ENCODE measurements around the gene COL23A1. TPM values are rescaled to one million over a fixed set of nuclear protein-coding genes. Genes with fewer than 3 reads are reported as not detected.

The COL23A1 gene
- total RNA-seq, 1 experiment from 2014 or later = not detected

DNA sequence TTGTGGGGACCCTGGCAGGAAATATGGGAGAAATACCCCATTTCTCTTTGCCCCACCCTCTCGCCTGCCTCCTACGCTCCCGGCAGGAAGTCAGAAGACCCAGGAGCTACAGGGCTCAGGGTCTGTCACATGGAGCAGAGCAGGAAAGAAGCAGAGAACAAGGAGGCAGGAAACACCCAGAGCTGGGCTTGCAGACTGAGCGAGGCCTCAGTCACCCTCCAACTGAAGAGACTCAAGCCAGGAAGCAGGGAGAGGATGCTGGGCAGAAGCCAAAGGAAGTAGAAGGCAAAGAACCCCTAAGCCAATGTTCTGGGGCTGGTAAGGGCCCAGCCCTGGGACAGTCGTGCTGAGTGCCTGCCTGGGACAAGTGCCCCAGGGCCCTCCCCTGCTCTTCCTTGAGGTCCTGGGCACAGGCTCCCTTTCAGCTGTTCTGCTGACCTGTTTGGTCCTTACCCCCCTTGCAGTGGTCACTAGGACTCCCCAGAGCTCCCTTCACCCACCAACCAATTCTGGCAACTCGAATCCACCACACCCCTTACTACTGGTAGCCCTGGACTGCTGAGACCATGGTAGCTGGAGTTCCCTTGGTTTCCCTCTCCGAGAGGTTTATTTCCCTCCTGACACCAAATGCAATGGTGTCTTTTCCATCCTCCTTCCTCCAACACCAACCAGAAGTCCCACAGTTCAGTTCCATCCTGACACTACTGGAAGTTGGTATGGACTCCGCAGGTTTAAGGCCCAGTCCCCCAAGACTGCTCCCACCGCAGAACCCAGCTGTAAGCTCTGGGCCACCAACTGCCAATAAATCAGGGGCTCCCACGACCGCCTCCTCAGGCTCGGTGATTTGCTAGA, 157.5 kb downstream of the COL23A1 start:
- Histone ChIP-seq H3K4me1 (ENCODE audit: insufficient read depth, low read length) (no peaks in the 10 kb centered on the region), H3K4me3 (ENCODE audit: low read length) (no peak overlapping the region), H3K27ac (ENCODE audit: low read length) (no peak overlapping the region), H3K9me3 (ENCODE audit: low read length) (no peaks in the 10 kb centered on the region), H3K36me3 (ENCODE audit: low read depth, low read length) (no peaks in the 10 kb centered on the region), H3K79me2 (ENCODE audit: low read length) (no peaks in the 10 kb centered on the region), H3F3A (ENCODE audit: low read length, unreplicated experiment) (no peaks in the 10 kb centered on the region), H3K27me3 (ENCODE audit: low read length) (peaks cover 56% of the 10 kb centered on the region), H3K9ac (ENCODE audit: low read length) (no peak overlapping the region), H4K20me1 (ENCODE audit: low read length) (no peaks in the 10 kb centered on the region), H3K9me2 (replicated peaks; ENCODE audit: low read length) (no peaks in the 10 kb centered on the region), H3K4me2 (ENCODE audit: low read length) (no peak overlapping the region), H2AFZ (ENCODE audit: low read length) (no peak overlapping the region)
- TF ChIP-seq EZH2phosphoT487 (IDR thresholded peaks at IDR 0.05; ENCODE audit: borderline replicate concordance, low read length) (no peak), EZH2 (IDR thresholded peaks at IDR 0.05; ENCODE audit: low read length, unreplicated experiment) (no peak)
- BruUV-seq (replicated peaks) = no TSS peak
- CTCF ChIA-PET = no interaction called here
- no peak for DNase-seq
- intact Hi-C loops (cut with micrococcal nuclease) = no loop called here
- POLR2A ChIA-PET (ENCODE audit: unreplicated experiment) = no interaction called here
- ATAC-seq = no peak

DNA sequence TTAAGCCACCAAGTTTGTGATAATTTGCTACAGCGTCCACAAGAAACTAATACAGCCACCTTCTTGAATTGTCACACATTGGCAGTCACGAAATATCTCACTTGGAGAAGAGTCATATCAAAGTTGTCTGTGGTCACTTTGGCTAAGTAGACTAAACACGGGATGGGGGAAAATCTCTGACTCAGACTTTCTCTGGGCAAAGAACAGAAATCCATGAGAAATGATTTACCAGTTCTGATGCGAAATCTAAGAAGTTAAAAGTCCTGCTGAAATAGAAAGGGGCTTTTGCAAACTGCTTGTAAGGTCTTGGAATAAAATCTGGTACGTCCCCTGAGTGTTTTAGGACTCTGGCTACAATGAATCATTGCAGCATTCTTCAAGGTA, 158.4 kb downstream of the COL23A1 start:
- CTCF ChIA-PET = no interaction called here
- no peaks in the 10 kb centered on the region for H3K9me3 ChIP-seq (ENCODE audit: low read length)
- no peak overlapping the region for H2AFZ ChIP-seq (ENCODE audit: low read length)
- H3F3A ChIP-seq (ENCODE audit: low read length, unreplicated experiment) = no peaks in the 10 kb centered on the region
- no TSS peak for BruUV-seq (replicated peaks)
- peaks cover 47% of the 10 kb centered on the region for H3K27me3 ChIP-seq (ENCODE audit: low read length)
- POLR2A ChIA-PET (ENCODE audit: unreplicated experiment) = no interaction called here
- intact Hi-C loops (cut with micrococcal nuclease) = no loop called here
- H3K27ac ChIP-seq (ENCODE audit: low read length) = no peak overlapping the region
- H3K4me2 ChIP-seq (ENCODE audit: low read length) = no peak overlapping the region
- no peaks in the 10 kb centered on the region for H3K36me3 ChIP-seq (ENCODE audit: low read depth, low read length)
- TF ChIP-seq, protein P1, sequence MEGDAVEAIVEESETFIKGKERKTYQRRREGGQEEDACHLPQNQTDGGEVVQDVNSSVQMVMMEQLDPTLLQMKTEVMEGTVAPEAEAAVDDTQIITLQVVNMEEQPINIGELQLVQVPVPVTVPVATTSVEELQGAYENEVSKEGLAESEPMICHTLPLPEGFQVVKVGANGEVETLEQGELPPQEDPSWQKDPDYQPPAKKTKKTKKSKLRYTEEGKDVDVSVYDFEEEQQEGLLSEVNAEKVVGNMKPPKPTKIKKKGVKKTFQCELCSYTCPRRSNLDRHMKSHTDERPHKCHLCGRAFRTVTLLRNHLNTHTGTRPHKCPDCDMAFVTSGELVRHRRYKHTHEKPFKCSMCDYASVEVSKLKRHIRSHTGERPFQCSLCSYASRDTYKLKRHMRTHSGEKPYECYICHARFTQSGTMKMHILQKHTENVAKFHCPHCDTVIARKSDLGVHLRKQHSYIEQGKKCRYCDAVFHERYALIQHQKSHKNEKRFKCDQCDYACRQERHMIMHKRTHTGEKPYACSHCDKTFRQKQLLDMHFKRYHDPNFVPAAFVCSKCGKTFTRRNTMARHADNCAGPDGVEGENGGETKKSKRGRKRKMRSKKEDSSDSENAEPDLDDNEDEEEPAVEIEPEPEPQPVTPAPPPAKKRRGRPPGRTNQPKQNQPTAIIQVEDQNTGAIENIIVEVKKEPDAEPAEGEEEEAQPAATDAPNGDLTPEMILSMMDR (conservative IDR thresholded peaks at IDR 0.05; ENCODE audit: low read depth, low read length) = no peak
- TF ChIP-seq EZH2phosphoT487 (IDR thresholded peaks at IDR 0.05; ENCODE audit: borderline replicate concordance, low read length) (no peak), EZH2 (IDR thresholded peaks at IDR 0.05; ENCODE audit: low read length, unreplicated experiment) (no peak)
- no peaks in the 10 kb centered on the region for H3K9me2 ChIP-seq (replicated peaks; ENCODE audit: low read length)
- no peak for DNase-seq
- H3K4me1 ChIP-seq (ENCODE audit: insufficient read depth, low read length) = no peaks in the 10 kb centered on the region
- no peaks in the 10 kb centered on the region for H3K79me2 ChIP-seq (ENCODE audit: low read length)
- no peak overlapping the region for H3K4me3 ChIP-seq (ENCODE audit: low read length)
- ATAC-seq = no peak
- H3K9ac ChIP-seq (ENCODE audit: low read length) = no peak overlapping the region
- no peaks in the 10 kb centered on the region for H4K20me1 ChIP-seq (ENCODE audit: low read length)

DNA sequence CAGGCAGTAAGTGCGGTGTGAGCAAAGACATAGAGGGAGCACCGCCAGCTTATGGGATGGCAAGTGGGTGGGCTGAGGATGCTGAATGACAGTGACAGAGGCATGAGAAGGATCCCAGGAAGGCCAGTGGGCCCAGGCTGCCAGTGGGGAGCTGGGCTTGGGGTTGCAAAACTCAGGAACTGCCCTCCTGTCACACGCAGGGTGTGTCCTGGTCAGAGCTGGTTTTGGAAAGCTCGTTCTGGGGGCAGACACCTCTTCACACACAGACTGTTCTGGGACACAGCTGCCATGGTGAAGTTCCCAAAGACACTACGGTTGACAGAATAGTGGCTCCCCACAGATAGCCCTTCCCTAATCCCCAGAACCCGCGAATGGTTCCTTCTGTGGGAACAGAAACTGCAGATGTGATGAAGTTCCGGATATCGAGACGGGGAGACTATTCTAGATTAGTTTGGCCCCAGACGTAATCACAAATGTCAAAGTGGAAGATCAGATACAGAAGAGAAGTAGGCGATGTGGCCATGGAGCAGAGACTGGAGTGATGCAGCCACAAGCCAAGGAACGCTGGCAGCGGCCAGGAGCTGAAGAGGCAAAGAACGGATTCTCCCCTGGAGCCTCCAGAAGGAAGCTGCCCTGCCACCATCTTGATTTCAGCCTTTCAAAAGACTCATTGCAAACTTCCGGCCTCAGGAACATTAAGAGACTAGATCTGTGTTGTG, 159.0 kb downstream of the COL23A1 start:
- no peak overlapping the region for H3K9ac ChIP-seq (ENCODE audit: low read length)
- H4K20me1 ChIP-seq (ENCODE audit: low read length) = no peaks in the 10 kb centered on the region
- H3K27me3 ChIP-seq (ENCODE audit: low read length) = peaks cover 47% of the 10 kb centered on the region
- intact Hi-C loops (cut with micrococcal nuclease) = no loop called here
- H3K27ac ChIP-seq (ENCODE audit: low read length) = no peak overlapping the region
- H3K79me2 ChIP-seq (ENCODE audit: low read length) = no peaks in the 10 kb centered on the region
- DNase-seq (no peak), ATAC-seq (no peak)
- no peaks in the 10 kb centered on the region for H3K9me2 ChIP-seq (replicated peaks; ENCODE audit: low read length)
- POLR2A ChIA-PET (ENCODE audit: unreplicated experiment) = no interaction called here
- no peak overlapping the region for H3K4me2 ChIP-seq (ENCODE audit: low read length)
- no TSS peak for BruUV-seq (replicated peaks)
- H3K4me3 ChIP-seq (ENCODE audit: low read length) = no peak overlapping the region
- no peaks in the 10 kb centered on the region for H3K4me1 ChIP-seq (ENCODE audit: insufficient read depth, low read length)
- CTCF ChIA-PET = no interaction called here
- no peaks in the 10 kb centered on the region for H3K36me3 ChIP-seq (ENCODE audit: low read depth, low read length)
- H2AFZ ChIP-seq (ENCODE audit: low read length) = no peak overlapping the region
- H3K9me3 ChIP-seq (ENCODE audit: low read length) = no peaks in the 10 kb centered on the region
- no peak for TF ChIP-seq EZH2phosphoT487 (IDR thresholded peaks at IDR 0.05; ENCODE audit: borderline replicate concordance, low read length)
- TF ChIP-seq, protein P1 (conservative IDR thresholded peaks at IDR 0.05; ENCODE audit: low read depth, low read length) = no peak
- no peak for TF ChIP-seq EZH2 (IDR thresholded peaks at IDR 0.05; ENCODE audit: low read length, unreplicated experiment)
- no peaks in the 10 kb centered on the region for H3F3A ChIP-seq (ENCODE audit: low read length, unreplicated experiment)

All from PC-3 (cell line).